Measurements from ENCODE around the gene CD151. TPM values are rescaled to one million over a fixed set of nuclear protein-coding genes. Genes with fewer than 3 reads are reported as not detected.

CD151 gene
- total RNA-seq, 1 experiment from 2014 or later: 840 TPM

DNA sequence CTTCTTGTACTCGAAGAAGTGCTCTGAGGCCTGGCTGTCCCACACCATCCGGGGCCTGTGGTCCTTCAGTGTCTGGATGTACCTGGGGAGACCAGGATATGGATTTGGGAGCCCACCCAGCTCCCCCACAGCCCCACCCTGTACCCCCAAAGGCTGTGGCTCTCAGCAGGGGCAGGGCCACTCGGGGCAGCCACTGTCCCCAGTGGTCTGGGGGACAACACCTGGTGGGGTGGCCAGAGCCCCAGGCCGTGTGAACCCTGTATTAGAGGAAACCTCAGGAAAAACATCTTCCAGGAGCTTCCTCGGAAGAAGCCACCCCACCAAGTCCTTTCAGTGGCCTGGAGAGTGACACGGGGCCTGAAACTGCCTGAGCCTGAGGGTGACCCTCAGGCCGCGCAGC lies 37.7 kb downstream of the CD151 start:
- DNase-seq (ENCODE audit: low read depth): no peak

DNA sequence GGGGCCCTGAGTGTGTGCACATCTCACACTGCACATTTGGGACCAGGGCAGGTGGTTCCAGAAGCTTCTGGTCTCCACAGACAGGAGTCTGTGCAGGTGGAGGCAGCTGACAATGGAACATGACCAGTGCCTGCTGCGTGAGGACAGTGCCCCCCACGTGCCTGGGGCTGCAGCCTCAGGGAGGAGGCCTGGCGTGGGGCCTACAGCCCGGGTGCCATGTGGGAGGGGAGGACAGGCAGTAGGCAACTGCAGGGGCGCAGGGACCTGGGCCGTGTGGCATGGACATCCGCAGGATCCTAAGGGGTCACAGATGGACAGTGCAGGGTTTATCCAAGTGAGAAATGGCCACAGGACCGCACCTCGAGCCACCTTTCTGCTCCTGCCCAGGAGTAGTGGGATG lies 38.7 kb downstream of the CD151 start:
- no peak for DNase-seq (ENCODE audit: low read depth)

DNA sequence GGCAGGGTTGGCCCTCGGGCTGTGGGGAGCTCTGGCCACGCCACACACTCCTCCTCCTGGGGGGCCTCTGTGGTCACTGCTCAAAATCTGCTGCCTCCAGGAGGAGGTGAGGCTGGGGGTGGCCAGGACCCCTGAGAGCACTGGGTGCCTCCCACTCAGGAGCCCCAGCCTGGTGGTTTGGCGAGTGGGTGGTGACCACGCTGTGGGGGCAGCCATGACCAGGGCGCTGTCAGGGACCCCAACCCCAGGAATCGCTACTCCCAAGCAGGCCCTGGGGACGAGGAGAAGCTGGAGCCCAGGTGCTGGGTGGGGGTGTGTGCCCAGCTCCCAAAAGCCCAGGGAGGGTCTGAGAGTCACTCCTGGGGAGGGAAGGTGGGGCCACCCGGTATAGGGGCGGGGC lies 40.0 kb downstream of the CD151 start:
- DNase-seq (ENCODE audit: low read depth): no peak

GRCh38 chr11:873706-874105 lies 41.0 kb downstream of the CD151 start:
- DNase-seq (ENCODE audit: low read depth): no peak

GRCh38 chr11:875203-875602 lies 42.5 kb downstream of the CD151 start:
- no peak for DNase-seq (ENCODE audit: low read depth)

- DNase-seq (ENCODE audit: low read depth): no peak
Measured at GRCh38 chr11:875769-876301, 43.1 kb downstream of the CD151 start.

DNA sequence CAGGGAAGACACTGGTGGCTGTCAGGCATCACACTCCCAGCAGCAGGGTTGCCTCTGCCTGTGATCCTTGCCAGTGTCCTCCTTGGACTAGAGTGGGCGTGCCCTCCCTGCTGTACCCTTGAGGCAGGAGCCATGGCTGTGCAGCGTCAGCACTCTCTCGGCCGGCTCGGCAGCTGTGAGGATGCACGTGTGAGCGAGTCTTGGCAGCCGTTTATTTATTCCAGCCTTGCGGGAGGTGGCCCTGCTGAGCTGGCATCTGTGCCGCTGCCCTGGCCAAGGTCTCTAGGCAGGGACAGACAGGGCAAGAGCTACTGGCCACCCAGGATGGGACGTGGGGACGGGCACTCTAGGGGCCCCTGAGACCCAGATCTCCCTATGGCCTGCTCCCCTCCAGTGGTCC lies 43.8 kb downstream of the CD151 start:
- DNase-seq (ENCODE audit: low read depth): peak; percentile 16

DNA sequence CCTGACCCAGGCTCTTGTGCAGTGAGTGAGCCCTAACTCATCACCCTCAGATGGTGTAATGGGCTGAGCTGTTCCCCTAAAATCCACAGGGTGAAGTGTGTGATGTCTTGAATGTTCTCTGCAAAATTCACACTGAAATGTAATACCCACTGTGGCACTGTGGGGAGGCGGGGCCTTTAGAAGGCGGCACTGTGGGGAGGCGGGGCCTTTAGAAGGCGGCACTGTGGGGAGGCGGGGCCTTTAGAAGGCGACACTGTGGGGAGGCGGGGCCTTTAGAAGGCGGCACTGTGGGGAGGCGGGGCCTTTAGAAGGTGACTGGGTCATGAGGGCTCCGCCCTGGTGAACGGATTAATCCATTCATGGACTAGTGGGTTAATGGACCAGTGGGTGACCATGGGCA lies 44.8 kb downstream of the CD151 start:
- peak; percentile 34 for DNase-seq (ENCODE audit: low read depth)

- no peak for DNase-seq (ENCODE audit: low read depth)
Measured at GRCh38 chr11:880447-880846, 47.7 kb downstream of the CD151 start.

GRCh38 chr11:882596-882995 lies 49.8 kb downstream of the CD151 start:
- no peak for DNase-seq (ENCODE audit: low read depth)

GRCh38 chr11:883527-883926 lies 50.8 kb downstream of the CD151 start:
- no peak for DNase-seq (ENCODE audit: low read depth)

- no peak for DNase-seq (ENCODE audit: low read depth)
Measured at GRCh38 chr11:884578-885070, 51.9 kb downstream of the CD151 start.

GRCh38 chr11:886568-886967 lies 53.8 kb downstream of the CD151 start:
- DNase-seq (ENCODE audit: low read depth): no peak

DNA sequence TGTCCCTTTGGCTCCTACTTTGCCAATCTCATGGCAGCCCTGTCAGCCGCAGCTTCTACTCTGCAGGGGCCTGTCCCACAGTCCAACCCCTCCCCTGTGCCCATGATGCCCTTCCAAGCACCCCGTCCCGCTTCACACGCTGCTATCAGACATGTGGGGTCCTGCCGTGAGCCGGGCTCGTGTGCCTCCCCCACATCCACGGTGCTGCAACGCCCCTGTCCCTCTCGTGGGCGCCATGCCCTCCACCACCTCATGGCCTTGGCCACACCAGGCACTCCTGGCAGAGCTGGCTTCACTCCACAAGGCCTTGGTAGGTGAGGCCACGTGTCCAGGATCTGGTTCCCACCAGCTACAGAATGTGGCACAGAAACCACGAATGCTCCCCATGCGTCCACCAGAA lies 54.8 kb downstream of the CD151 start:
- DNase-seq (ENCODE audit: low read depth): no peak

Other genes starting within 250 kb of the CD151 start
- gene IRF7, start 217.0 kb upstream of the CD151 start, total RNA-seq (2014; rRNA removed): 10.7 and 12.5 TPM in 2 replicates
- gene CDHR5, start 208.0 kb upstream of the CD151 start, total RNA-seq (2014; rRNA removed): not detected in 2 replicates
- gene SCT, start 205.8 kb upstream of the CD151 start, total RNA-seq (2014; rRNA removed): not detected in 2 replicates
- gene DRD4, start 195.7 kb upstream of the CD151 start, total RNA-seq (2014; rRNA removed): not detected in 2 replicates
- 30.2 and 39.4 TPM in 2 replicates for gene DEAF1, start 137.7 kb upstream of the CD151 start, total RNA-seq (2014; rRNA removed)
- gene TMEM80, start 137.1 kb upstream of the CD151 start, total RNA-seq (2014; rRNA removed): 26.2 and 30.3 TPM in 2 replicates
- gene EPS8L2, start 126.7 kb upstream of the CD151 start, total RNA-seq (2014; rRNA removed): 10.9 and 16.9 TPM in 2 replicates
- gene TALDO1, start 85.5 kb upstream of the CD151 start, total RNA-seq (2014; rRNA removed): 125 and 128 TPM in 2 replicates
- 41.7 and 44.9 TPM in 2 replicates for gene GATD1, start 55.5 kb upstream of the CD151 start, total RNA-seq (2014; rRNA removed)
- 2.4 and 3.5 TPM in 2 replicates for gene CEND1, start 42.9 kb upstream of the CD151 start, total RNA-seq (2014; rRNA removed)
- 18.5 and 19.9 TPM in 2 replicates for gene SLC25A22, start 34.7 kb upstream of the CD151 start, total RNA-seq (2014; rRNA removed)
- gene PIDD1, start 27.7 kb upstream of the CD151 start, total RNA-seq (2014; rRNA removed): 13.0 and 15.3 TPM in 2 replicates
- gene RPLP2, start 23.0 kb upstream of the CD151 start, total RNA-seq (2014; rRNA removed): 416 and 495 TPM in 2 replicates
- gene PNPLA2, start 14.0 kb upstream of the CD151 start, total RNA-seq (2014; rRNA removed): 43.7 and 45.4 TPM in 2 replicates
- gene CRACR2B, start 5.0 kb upstream of the CD151 start, total RNA-seq (2014; rRNA removed): 0.40 and 1.3 TPM in 2 replicates
- gene POLR2L, start 9.6 kb downstream of the CD151 start, total RNA-seq (2014; rRNA removed): 91.8 and 146 TPM in 2 replicates
- 199 and 210 TPM in 2 replicates for gene TSPAN4, start 9.9 kb downstream of the CD151 start, total RNA-seq (2014; rRNA removed)
- gene CHID1, start 77.9 kb downstream of the CD151 start, total RNA-seq (2014; rRNA removed): 52.2 and 58.5 TPM in 2 replicates
- 39.0 and 40.3 TPM in 2 replicates for gene AP2A2, start 92.9 kb downstream of the CD151 start, total RNA-seq (2014; rRNA removed)
- not detected in 2 replicates for gene MUC6, start 203.8 kb downstream of the CD151 start, total RNA-seq (2014; rRNA removed)
- gene MUC2, start 241.9 kb downstream of the CD151 start, total RNA-seq (2014; rRNA removed): not detected in 2 replicates

Measured in LHCN-M2 (cell line).